Measurements from ENCODE around the gene DEFB127.
A peak's percentile ranks its signal among the peaks of the same experiment; 100 is the strongest.
"Not testable (repeated sequence)": the region's sequence is repeated elsewhere in the genome, so short reads cannot be mapped to it uniquely, and the experiment has no call there.

Gene DEFB127, protein sequence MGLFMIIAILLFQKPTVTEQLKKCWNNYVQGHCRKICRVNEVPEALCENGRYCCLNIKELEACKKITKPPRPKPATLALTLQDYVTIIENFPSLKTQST

DNA sequence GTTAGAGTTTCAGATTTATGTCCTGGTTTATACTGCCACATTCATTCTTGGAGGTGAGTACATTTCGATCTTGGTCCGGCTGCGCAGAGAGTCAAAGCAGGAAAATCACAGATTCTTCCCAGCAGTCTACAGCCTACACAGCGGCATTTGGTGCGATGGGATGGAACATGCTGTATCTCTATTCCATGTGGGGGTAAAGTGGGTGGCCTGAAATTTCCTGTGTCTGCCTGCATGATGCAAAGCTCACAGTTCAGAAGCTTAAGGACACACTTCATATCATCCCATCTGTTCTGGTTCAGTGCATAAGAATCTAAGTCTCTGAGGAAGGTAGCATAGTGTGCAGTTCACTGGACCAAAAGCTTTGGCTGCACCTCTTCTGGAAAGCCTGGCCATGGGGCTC, at the start of gene DEFB127:
Gene DEFB127, plus strand, starts transcription at position 301 of the 400 bp plus-strand sequence. Its CDS starts 91 bp downstream, at position 392.
- Histone ChIP-seq H3K36me3 (ENCODE audit: control insufficient read depth, insufficient read depth, low read length) (no peaks in the 10 kb centered on the region), H3K4me3 (replicated peaks; ENCODE audit: low read depth, low read length) (no peak within 1 kb of the TSS), H3K27me3 (replicated peaks; ENCODE audit: control insufficient read depth, insufficient read depth, low read length) (no peaks in the 10 kb centered on the region)
- TF ChIP-seq, protein P1, sequence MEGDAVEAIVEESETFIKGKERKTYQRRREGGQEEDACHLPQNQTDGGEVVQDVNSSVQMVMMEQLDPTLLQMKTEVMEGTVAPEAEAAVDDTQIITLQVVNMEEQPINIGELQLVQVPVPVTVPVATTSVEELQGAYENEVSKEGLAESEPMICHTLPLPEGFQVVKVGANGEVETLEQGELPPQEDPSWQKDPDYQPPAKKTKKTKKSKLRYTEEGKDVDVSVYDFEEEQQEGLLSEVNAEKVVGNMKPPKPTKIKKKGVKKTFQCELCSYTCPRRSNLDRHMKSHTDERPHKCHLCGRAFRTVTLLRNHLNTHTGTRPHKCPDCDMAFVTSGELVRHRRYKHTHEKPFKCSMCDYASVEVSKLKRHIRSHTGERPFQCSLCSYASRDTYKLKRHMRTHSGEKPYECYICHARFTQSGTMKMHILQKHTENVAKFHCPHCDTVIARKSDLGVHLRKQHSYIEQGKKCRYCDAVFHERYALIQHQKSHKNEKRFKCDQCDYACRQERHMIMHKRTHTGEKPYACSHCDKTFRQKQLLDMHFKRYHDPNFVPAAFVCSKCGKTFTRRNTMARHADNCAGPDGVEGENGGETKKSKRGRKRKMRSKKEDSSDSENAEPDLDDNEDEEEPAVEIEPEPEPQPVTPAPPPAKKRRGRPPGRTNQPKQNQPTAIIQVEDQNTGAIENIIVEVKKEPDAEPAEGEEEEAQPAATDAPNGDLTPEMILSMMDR (IDR thresholded peaks at IDR 0.05; ENCODE audit: insufficient read depth, low read length, poor library complexity, severe bottlenecking) = no peak
- no peak for DNase-seq (ENCODE audit: extremely low read depth, insufficient read length)

DNA sequence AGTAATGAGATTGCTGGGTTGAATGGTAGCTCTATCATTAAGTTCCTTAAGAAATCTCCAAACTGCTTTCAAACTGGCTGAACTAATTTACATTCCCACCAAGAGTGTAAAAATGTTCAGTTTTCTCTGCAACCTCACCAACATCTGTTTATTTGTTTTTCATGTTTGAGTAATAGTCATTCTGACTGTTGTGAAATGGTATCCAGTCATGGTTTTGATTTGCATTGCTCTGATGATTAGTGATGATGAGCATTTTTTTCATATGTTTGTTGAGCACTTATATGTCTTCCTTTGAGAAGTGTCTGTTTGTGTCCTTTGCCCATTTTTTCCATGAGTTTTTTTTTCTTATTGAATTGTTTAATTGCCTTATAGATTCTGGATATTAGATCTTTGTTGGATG, 44.9 kb upstream of the DEFB127 start:
- Histone ChIP-seq H3K4me3 (replicated peaks; ENCODE audit: low read depth, low read length) (no peak overlapping the region), H3K36me3 (ENCODE audit: control insufficient read depth, insufficient read depth, low read length) (no peaks in the 10 kb centered on the region), H3K27me3 (replicated peaks; ENCODE audit: control insufficient read depth, insufficient read depth, low read length) (no peaks in the 10 kb centered on the region)
- TF ChIP-seq, protein P1 (IDR thresholded peaks at IDR 0.05; ENCODE audit: insufficient read depth, low read length, poor library complexity, severe bottlenecking) = no peak
- no peak for DNase-seq (ENCODE audit: extremely low read depth, insufficient read length)

DNA sequence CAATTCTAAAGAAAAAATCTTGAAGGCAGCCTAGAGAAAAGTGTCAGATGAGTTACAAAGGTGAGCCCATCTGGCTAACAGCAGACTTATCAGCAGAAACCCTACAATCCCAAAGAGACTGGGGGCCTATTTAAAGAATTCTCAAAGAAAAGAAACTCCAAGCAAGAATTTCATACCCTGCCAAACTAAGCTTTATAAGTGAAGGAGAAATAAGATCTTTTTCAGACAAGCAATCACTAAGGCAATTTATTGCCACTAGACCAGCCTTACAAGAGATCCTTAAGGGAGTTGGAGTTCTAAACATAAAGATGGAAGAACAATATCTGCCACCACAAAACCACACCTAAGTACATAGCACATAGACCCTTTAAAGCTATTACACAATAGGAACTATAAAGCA, 39.7 kb upstream of the DEFB127 start:
- H3K36me3 ChIP-seq (ENCODE audit: control insufficient read depth, insufficient read depth, low read length) = no peaks in the 10 kb centered on the region
- TF ChIP-seq, protein P1 (IDR thresholded peaks at IDR 0.05; ENCODE audit: insufficient read depth, low read length, poor library complexity, severe bottlenecking) = no peak
- DNase-seq (ENCODE audit: extremely low read depth, insufficient read length) = no peak
- no peaks in the 10 kb centered on the region for H3K27me3 ChIP-seq (replicated peaks; ENCODE audit: control insufficient read depth, insufficient read depth, low read length)
- no peak overlapping the region for H3K4me3 ChIP-seq (replicated peaks; ENCODE audit: low read depth, low read length)

DNA sequence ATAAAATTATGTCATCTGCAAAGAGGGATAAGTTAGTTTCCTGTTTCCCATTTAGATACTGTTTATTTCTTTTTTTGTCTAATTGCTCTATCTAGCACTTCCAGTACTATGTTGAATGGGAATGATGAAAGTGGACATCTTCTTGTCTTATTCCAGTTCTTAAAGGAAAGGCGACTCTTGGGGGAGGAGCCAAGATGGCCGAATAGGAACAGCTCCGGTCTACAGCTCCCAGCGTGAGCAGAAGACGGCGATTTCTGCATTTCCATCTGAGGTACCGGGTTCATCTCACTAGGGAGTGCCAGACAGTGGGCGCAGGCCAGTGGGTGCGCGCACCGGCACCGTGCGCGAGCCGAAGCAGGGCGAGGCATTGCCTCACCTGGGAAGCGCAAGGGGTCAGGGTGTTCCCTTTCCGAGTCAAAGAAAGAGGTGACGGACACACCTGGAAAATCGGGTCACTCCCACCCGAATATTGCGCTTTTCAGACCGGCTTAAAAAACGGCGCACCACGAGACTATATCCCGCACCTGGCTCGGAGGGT, 27.4 kb upstream of the DEFB127 start:
- H3K36me3 ChIP-seq (ENCODE audit: control insufficient read depth, insufficient read depth, low read length); H3K4me3 ChIP-seq (replicated peaks; ENCODE audit: low read depth, low read length); H3K27me3 ChIP-seq (replicated peaks; ENCODE audit: control insufficient read depth, insufficient read depth, low read length); DNase-seq (ENCODE audit: extremely low read depth, insufficient read length): not testable (repeated sequence)

DNA sequence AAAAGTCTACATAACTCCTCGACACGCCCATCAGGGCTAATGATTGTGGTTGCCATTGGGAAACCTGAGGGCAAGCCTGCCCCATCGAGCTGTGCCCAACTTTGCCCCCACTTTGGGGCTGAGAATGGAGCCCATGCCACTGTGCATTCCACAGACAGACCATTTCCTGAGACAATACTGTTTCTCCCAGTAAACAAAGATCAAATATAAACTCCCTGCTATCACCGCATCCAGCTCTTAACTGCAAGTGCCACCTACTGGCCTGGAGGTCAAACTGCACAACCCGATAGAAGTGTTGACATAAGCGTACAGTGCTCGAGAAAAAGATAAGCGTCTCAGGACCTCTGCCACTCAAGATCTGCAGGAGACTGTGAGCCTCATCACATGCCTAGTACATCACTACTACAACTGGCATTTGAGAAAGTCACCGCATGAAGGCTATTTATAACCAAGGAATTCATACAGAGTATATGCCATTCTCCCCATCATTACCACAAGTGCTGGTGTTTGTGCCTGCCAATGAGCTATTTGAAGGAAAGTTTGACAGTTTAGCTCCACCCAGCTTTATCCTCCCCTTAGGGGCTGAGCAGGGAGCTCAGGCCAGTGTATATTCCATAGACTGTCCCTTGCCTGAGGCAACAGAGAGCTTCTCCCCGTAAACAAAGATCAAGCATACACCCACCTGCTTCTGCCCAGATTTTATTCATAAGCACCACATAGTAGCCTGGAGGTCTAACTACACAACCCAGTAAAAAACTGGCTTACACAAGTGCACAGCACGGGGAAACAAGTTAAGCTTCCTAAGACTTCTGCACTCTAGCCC, 19.4 kb upstream of the DEFB127 start:
- Histone ChIP-seq H3K4me3 (replicated peaks; ENCODE audit: low read depth, low read length) (no peak overlapping the region), H3K36me3 (ENCODE audit: control insufficient read depth, insufficient read depth, low read length) (no peaks in the 10 kb centered on the region), H3K27me3 (replicated peaks; ENCODE audit: control insufficient read depth, insufficient read depth, low read length) (no peaks in the 10 kb centered on the region; the same call in 1 of the 2 replicates)
- peak; percentile 5 for DNase-seq (ENCODE audit: extremely low read depth, insufficient read length)
- TF ChIP-seq, protein P1 (IDR thresholded peaks at IDR 0.05; ENCODE audit: insufficient read depth, low read length, poor library complexity, severe bottlenecking) = peak; percentile 42

DNA sequence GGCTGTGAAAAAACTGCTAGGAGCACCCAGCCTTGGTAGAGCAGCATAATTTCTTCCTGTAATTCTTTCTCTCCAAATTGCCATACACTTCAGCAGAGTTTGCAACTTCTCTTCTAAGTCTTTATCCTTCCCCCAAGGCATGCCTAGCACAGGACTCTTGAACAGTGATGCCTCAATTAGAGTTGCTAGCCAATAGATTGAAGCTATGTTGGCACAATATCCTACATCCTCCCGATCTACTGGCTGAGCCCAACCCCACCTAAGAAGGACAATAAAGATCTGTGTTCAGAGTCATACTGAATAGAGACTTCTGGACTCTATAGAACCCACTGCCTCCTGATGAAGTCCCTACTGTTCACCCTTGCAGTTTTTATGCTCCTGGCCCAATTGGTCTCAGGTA, 15.0 kb upstream of the DEFB127 start, which contains the start of gene DEFB126:
Gene DEFB126, plus strand, starts transcription at position 301 of the 400 bp plus-strand sequence. Its CDS starts 39 bp downstream, at position 340.
- TF ChIP-seq, protein P1 (IDR thresholded peaks at IDR 0.05; ENCODE audit: insufficient read depth, low read length, poor library complexity, severe bottlenecking) = no peak
- H3K27me3 ChIP-seq (replicated peaks; ENCODE audit: control insufficient read depth, insufficient read depth, low read length) = no peaks in the 10 kb centered on the region; the same call in 1 of the 2 replicates

More for the DNA sequence above, 15.0 kb upstream of the DEFB127 start, which contains the start of gene DEFB126:
- no peak for DNase-seq (ENCODE audit: extremely low read depth, insufficient read length)
- Histone ChIP-seq H3K36me3 (ENCODE audit: control insufficient read depth, insufficient read depth, low read length) (no peaks in the 10 kb centered on the region), H3K4me3 (replicated peaks; ENCODE audit: low read depth, low read length) (no peak within 1 kb of the TSS)
